RWPE1 (cell line): Measurements from ENCODE around the gene ERBB4.

Source experiments
- CTCF ChIA-PET: fragments of 350-600 bp; sonication (Branson Sonifier 250); formaldehyde crosslinking; extraction: SDS; loops from one replicate; lab custom pipeline; 2021; lab: Yijun Ruan, JAX
- POLR2A ChIA-PET: fragments of 400-600 bp; formaldehyde crosslinking; extraction: SDS; loops from one replicate; lab custom pipeline; 2020; ENCODE audit warnings: antibody characterized with exemption; ENCODE audit not compliant: low non-redundant PET; lab: Yijun Ruan, JAX
- DNase-seq: peaks from one replicate; pipeline ENCODE4 v3.0.0; 2012; ENCODE audit warnings: low spot score
- H3K27ac ChIP-seq: fragments of 450-650 bp; 2 replicates; pipeline ENCODE4 v1.5.1; 2017
- TF ChIP-seq, protein P1 (sequence below): fragments of 450-650 bp; conservative IDR thresholded peaks from 2 replicates; pipeline ENCODE4 v1.5.1; 2017; ENCODE audit warnings: low read depth, mild to moderate bottlenecking

Gene ERBB4

DNA sequence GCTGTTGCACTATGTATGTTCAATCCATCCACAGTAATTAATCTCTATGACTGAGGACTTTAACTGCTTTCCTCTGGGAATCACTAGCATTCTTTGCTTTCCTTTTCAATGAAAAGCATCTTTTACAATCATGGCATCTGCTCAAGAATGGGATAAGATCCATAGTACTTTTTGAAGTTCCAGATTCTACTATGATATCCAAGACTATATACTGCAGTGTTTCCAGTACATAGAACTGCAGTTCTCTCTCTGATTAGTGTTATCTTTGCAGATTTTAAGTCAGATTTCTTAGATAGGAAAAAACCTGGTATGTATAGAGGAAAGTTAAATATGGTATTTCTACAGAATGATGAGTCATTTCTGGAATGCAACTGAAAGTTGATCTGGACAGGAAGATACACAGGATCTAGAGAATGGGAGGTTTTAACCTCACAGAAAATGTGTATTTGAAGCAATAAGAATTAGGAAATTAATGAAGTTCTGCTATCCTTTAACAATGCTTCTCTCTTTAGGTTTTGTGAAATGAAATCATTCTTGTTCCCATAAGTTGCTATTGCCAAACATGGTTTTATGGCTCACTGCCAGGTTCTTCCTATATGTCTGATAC lies 670.7 kb downstream of the ERBB4 start:
- ChIA-PET POLR2A (no interaction called here), CTCF (interaction anchor here (0.5 to 1.3 kb wide), 2 partner anchors 11 to 1523 kb away, joined by 3 read pairs; no protein-coding TSS in a partner anchor)
- TF ChIP-seq, protein P1, sequence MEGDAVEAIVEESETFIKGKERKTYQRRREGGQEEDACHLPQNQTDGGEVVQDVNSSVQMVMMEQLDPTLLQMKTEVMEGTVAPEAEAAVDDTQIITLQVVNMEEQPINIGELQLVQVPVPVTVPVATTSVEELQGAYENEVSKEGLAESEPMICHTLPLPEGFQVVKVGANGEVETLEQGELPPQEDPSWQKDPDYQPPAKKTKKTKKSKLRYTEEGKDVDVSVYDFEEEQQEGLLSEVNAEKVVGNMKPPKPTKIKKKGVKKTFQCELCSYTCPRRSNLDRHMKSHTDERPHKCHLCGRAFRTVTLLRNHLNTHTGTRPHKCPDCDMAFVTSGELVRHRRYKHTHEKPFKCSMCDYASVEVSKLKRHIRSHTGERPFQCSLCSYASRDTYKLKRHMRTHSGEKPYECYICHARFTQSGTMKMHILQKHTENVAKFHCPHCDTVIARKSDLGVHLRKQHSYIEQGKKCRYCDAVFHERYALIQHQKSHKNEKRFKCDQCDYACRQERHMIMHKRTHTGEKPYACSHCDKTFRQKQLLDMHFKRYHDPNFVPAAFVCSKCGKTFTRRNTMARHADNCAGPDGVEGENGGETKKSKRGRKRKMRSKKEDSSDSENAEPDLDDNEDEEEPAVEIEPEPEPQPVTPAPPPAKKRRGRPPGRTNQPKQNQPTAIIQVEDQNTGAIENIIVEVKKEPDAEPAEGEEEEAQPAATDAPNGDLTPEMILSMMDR, result no peak
- H3K27ac ChIP-seq, result no peak overlapping the region
- peak; percentile 36 for DNase-seq

- TF ChIP-seq, protein P1, result no peak
- no peak for DNase-seq
- no peak overlapping the region for H3K27ac ChIP-seq
- ChIA-PET POLR2A (no interaction called here), CTCF (no interaction called here)
Measured at GRCh38 chr2:211864328-211864727, 674.3 kb downstream of the ERBB4 start.

DNA sequence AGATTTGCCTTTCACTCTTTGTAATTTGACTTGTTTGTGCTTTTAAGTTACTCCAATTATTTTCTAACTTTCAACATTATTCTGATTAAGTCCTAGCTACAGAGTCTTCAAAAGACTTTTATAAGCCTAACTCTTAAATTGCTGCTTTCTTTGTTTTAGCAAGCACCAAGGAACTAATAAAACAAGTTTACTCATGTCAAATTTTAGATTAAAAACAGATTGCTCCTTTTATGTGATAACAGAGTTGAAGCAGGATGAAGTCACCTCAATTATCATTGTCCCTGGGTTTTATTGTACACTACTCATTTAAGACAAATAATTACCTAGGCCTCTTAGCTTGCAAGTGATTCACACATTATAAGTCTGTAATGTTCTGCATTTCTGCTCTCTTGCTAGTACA lies 678.4 kb downstream of the ERBB4 start:
- no peak overlapping the region for H3K27ac ChIP-seq
- ChIA-PET POLR2A (no interaction called here), CTCF (interaction anchor here (0.6 kb wide), 1 partner anchor 576 kb away, joined by 3 read pairs; no protein-coding TSS in a partner anchor)
- TF ChIP-seq, protein P1, result no peak
- DNase-seq, result no peak

- ChIA-PET POLR2A (no interaction called here), CTCF (no interaction called here)
- no peak overlapping the region for H3K27ac ChIP-seq
- TF ChIP-seq, protein P1, result no peak
- no peak for DNase-seq
Measured at GRCh38 chr2:211854832-211855231, 683.8 kb downstream of the ERBB4 start.

DNA sequence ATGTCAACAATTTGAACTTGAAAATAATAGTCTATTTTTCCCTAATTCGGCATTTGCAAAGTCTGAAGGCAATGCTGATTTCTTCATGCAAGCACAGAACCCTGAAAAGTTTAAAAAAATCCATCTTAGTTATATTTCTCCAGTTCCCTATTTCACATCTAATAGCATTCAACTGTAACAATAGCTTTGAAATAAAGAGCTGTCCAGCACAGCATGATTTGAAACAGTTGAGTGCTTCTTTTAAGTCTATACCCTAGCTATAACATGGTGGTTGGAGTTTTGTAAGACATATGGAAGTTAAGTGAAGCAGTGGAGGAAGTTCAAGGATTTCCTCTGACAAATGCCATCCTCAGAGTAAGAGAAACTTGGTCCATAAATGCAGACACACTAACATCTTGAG lies 691.9 kb downstream of the ERBB4 start:
- ChIA-PET POLR2A (no interaction called here), CTCF (no interaction called here)
- DNase-seq, result no peak
- TF ChIP-seq, protein P1, result no peak
- no peak overlapping the region for H3K27ac ChIP-seq

GRCh38 chr2:211846036-211846400 lies 692.6 kb downstream of the ERBB4 start:
- no peak for DNase-seq
- no peak overlapping the region for H3K27ac ChIP-seq
- POLR2A ChIA-PET, result no interaction called here

More at GRCh38 chr2:211846036-211846400, 692.6 kb downstream of the ERBB4 start:
- TF ChIP-seq, protein P1, result no peak
- CTCF ChIA-PET, result no interaction called here
